ENCODE data around the gene SAXO2. TPM values are rescaled to one million over a fixed set of nuclear protein-coding genes. Genes with fewer than 3 reads are reported as not detected.
A peak's percentile ranks its signal among the peaks of the same experiment; 100 is the strongest.
"Not testable (repeated sequence)": the region's sequence is repeated elsewhere in the genome, so short reads cannot be mapped to it uniquely, and the experiment has no call there.

Gene SAXO2
- total and polyA plus RNA-seq, 12 donors: 0.25 to 4.5 (median 2.7) TPM

DNA sequence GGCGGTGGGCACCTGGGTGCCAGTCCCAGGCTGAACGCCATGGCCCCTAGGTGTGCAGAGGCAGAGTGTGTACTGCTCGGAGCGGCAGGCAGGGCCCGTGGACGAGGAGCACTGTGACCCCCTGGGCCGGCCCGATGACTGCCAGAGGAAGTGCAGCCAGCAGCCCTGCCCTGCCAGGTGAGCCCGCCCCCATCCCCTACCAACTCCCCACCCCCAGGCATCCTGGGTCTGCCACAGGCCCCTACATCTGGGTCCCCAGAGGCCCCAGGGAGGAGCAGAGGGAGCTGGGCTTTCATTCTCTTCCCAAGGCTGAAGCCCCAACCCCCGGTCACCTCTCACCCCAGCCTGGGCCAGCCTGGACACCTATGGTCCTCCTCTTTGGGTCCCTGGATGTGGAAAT is 63.0 kb downstream of the SAXO2 start:
- intact Hi-C loops (cut with DNase I); H3K27me3 ChIP-seq; H3K4me1 ChIP-seq; DNase-seq; ATAC-seq; H3K27ac ChIP-seq; H3K36me3 ChIP-seq; H3K4me3 ChIP-seq; H3K9me3 ChIP-seq: not testable (repeated sequence)
- WGBS, 2 donors: 88% methylated on average over 9 to 10 of the region's 10 CpGs

- intact Hi-C loops (cut with DNase I); H3K4me3 ChIP-seq; H3K9me3 ChIP-seq; H3K36me3 ChIP-seq; ATAC-seq; DNase-seq; H3K27ac ChIP-seq; H3K4me1 ChIP-seq; H3K27me3 ChIP-seq: not testable (repeated sequence)
- 85 to 88% methylated on average over 15 to 22 of the region's 23 CpGs for WGBS, 2 donors
Observed at GRCh38 chr15:82326896-82327295, 64.3 kb downstream of the SAXO2 start.

DNA sequence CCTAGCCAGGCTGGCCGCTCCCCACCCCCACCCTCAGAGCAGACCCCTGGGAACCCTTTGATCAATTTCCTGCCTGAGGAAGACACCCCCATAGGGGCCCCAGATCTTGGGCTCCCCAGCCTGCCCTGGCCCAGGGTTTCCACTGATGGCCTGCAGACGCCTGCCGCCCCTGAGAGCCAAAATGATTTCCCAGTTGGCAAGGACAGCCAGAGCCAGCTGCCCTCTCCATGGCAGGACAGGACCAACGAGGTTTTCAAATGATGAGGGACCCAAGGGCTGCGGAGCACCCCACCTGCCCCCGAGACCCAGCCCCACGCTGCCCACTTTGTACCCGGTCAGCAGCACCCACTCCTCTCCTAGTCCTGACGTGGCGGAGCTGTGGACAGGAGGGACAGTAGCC is 64.8 kb downstream of the SAXO2 start:
- H3K4me3 ChIP-seq; DNase-seq; intact Hi-C loops (cut with DNase I); H3K36me3 ChIP-seq; H3K9me3 ChIP-seq; H3K27ac ChIP-seq; ATAC-seq; H3K4me1 ChIP-seq; H3K27me3 ChIP-seq: not testable (repeated sequence)
- WGBS, 2 donors: 74 to 82% methylated on average over 6 to 8 of the region's 10 CpGs

DNA sequence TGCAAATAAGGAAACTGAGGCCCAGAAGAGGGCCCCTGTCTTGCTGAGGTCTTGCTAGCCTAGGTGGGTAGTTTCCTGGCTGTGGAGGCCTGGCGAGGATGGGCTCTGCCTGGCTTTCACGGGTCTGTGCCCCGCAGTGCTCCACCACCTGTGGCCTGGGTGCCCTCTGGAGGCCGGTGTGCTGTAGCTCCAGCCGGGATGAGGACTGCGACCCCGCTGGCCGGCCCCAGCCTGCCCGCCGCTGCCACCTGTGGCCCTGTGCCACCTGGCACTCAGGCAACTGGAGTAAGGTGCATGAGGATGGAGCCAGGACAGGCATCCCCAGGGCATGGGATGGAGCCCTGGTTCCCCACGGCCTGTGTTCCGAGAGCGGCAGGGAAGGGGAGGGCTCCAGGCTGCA is 66.4 kb downstream of the SAXO2 start:
- WGBS, 2 donors: 90% methylated on average over 3 of the region's 13 CpGs; no CpG with 5 or more reads in 1 of the 2 donors
- intact Hi-C loops (cut with DNase I); H3K36me3 ChIP-seq; H3K27me3 ChIP-seq; H3K4me3 ChIP-seq; DNase-seq; H3K9me3 ChIP-seq; H3K27ac ChIP-seq: not testable (repeated sequence)
- peak in 2 of 8 donors; percentile 16 to 20 for ATAC-seq
- H3K4me1 ChIP-seq: peaks cover 0 to 14% (median 5%) of the 10 kb centered on the region in 9 donors

DNA sequence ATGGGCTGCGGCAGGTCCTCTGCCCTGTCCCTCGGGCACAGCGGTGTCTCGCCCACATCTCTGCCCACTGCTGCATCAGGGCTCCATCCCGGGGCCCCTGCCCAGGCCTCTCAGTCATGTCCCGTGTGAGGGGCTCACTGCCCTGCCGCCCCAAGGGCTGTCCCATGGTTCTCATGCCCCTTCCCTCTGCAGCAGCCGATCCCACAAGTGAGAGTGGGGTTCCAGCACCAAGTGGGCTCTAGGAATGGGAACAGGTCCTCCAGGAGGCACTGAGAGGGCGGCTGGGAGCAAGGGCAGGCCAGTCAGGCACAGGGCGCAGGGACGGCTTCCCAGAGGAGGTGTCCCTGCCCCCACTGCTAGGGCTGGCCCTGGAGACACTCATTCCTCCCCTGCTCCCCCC is 68.3 kb downstream of the SAXO2 start:
- intact Hi-C loops (cut with DNase I); H3K9me3 ChIP-seq; H3K27ac ChIP-seq; H3K4me3 ChIP-seq; H3K36me3 ChIP-seq; DNase-seq; H3K27me3 ChIP-seq; ATAC-seq: not testable (repeated sequence)
- WGBS, 2 donors: 88 to 96% methylated on average over 5 to 7 of the region's 11 CpGs
- H3K4me1 ChIP-seq: peaks cover 0 to 18% (median 5%) of the 10 kb centered on the region in 9 donors

- H3K9me3 ChIP-seq; ATAC-seq; H3K27me3 ChIP-seq; intact Hi-C loops (cut with DNase I); H3K36me3 ChIP-seq; DNase-seq; H3K4me3 ChIP-seq; H3K27ac ChIP-seq: not testable (repeated sequence)
- peaks cover 0 to 18% (median 5%) of the 10 kb centered on the region in 9 donors for H3K4me1 ChIP-seq
- WGBS, 2 donors: 81 to 83% methylated on average over 2 of the region's 3 CpGs
Observed at GRCh38 chr15:82331576-82332304, 69.1 kb downstream of the SAXO2 start.

- WGBS, 2 donors: 22 to 27% methylated on average over 7 to 12 of the region's 13 CpGs
Observed at GRCh38 chr15:82332711-82333602, 70.3 kb downstream of the SAXO2 start.

DNA sequence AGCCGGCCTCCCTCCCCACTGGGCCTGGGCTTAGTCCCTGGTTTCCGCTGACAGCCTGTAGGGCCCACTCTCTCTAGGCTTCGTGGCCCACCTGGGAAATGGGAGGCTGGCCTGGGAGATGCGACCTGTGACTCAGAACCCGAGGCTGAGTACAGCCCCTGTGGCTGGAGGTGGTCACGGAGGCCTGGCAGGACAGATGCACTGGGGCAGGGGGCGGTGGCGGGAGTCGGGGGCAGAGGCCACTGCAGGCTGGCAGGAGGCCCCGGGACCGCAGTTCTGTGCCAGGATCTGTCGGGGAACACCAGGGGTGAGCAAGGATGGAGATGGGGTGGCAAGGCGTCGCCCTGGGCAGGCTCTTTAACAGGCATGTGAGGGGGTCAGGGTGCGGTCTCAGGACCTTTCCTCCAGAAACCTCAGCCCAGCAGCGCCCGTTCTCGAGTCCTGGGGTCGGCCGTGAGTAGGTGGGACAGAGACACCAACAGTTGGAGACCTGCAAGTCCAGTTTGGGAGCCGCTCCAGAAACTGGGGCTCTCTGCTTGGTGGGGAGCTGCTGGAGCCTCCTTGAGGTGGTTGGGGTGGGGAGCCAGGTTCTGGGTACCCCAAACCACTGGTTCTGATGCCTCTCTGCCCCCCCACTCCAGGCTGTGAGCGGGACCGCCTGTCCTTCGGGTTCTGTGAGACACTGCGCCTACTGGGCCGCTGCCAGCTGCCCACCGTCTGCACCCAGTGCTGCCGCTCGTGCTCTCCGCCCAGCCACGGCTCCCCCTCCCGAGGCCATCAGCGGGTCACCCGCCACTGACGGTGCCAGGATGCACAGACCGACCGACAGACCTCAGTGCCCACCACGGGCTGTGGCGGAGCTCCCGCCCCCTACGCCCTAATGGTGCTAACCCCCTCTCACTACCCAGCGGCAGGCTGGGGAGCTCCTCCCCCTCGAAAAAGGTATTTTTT is 71.3 kb downstream of the SAXO2 start:
- H3K4me3 ChIP-seq; DNase-seq; H3K27me3 ChIP-seq; intact Hi-C loops (cut with DNase I); H3K36me3 ChIP-seq; ATAC-seq; H3K9me3 ChIP-seq: not testable (repeated sequence)
- H3K27ac ChIP-seq: peak overlapping the region in 4 of 10 donors; percentile 48 to 65 (median 62)
- WGBS, 2 donors: 61% methylated on average over 25 to 43 of the region's 43 CpGs
- H3K4me1 ChIP-seq: peaks cover 0 to 18% (median 5%) of the 10 kb centered on the region in 9 donors

More at GRCh38 chr15:82332711-82333602, 70.3 kb downstream of the SAXO2 start:
- H3K4me3 ChIP-seq; intact Hi-C loops (cut with DNase I); H3K27me3 ChIP-seq; H3K36me3 ChIP-seq; H3K9me3 ChIP-seq: not testable (repeated sequence)
- DNase-seq: peak; percentile 78 to 80
- peak; percentile 87 to 97 (median 92) for ATAC-seq
- H3K27ac ChIP-seq: peak overlapping the region in 7 of 10 donors; percentile 25 to 65 (median 35)
- H3K4me1 ChIP-seq: peaks cover 0 to 18% (median 5%) of the 10 kb centered on the region in 9 donors
